ENCODE data around the gene GFER. TPM values are rescaled to one million over a fixed set of nuclear protein-coding genes. Genes with fewer than 3 reads are reported as not detected.

The GFER gene
- total and polyA plus RNA-seq, 4 donors: 7.4 to 28.4 (median 15.1) TPM

- H3K4me3 ChIP-seq (ENCODE audit: low read depth in 1 of 3, low read length in 3 of 3): peak overlapping the region in 1 of 3 donors; percentile 18
- no peak overlapping the region for H3K9ac ChIP-seq (ENCODE audit: low read depth in 1 of 2, low read length in 2 of 2)
- H3K27ac ChIP-seq (ENCODE audit: low read depth in 1 of 2, low read length in 2 of 2): no peak overlapping the region
- no peaks in the 10 kb centered on the region for H3K27me3 ChIP-seq (ENCODE audit: control insufficient read depth in 4 of 4, insufficient read depth in 4 of 4, low read length in 3 of 4)
- H3K9me3 ChIP-seq (ENCODE audit: control insufficient read depth in 4 of 4, low read length in 3 of 4): no peaks in the 10 kb centered on the region
- TF ChIP-seq GABPA (IDR thresholded peaks at IDR 0.05 in 1 of 2, conservative IDR thresholded peaks at IDR 0.05 in 1 of 2) (no peak), REST (IDR thresholded peaks at IDR 0.05) (no peak), SP1 (IDR thresholded peaks at IDR 0.05) (no peak), FOXA1 (IDR thresholded peaks at IDR 0.05) (no peak), RXRA (IDR thresholded peaks at IDR 0.05) (no peak), HNF4A (conservative IDR thresholded peaks at IDR 0.05) (no peak), HNF4G (IDR thresholded peaks at IDR 0.05) (no peak), JUND (IDR thresholded peaks at IDR 0.05) (no peak), YY1 (IDR thresholded peaks at IDR 0.05) (no peak), NR2F2 (IDR thresholded peaks at IDR 0.05) (no peak), RAD21 (IDR thresholded peaks at IDR 0.05) (no peak)
- TF ChIP-seq, protein P1, sequence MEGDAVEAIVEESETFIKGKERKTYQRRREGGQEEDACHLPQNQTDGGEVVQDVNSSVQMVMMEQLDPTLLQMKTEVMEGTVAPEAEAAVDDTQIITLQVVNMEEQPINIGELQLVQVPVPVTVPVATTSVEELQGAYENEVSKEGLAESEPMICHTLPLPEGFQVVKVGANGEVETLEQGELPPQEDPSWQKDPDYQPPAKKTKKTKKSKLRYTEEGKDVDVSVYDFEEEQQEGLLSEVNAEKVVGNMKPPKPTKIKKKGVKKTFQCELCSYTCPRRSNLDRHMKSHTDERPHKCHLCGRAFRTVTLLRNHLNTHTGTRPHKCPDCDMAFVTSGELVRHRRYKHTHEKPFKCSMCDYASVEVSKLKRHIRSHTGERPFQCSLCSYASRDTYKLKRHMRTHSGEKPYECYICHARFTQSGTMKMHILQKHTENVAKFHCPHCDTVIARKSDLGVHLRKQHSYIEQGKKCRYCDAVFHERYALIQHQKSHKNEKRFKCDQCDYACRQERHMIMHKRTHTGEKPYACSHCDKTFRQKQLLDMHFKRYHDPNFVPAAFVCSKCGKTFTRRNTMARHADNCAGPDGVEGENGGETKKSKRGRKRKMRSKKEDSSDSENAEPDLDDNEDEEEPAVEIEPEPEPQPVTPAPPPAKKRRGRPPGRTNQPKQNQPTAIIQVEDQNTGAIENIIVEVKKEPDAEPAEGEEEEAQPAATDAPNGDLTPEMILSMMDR (IDR thresholded peaks at IDR 0.05; ENCODE audit: low read depth, low read length, missing input control): no peak
- TF ChIP-seq, protein P2, sequence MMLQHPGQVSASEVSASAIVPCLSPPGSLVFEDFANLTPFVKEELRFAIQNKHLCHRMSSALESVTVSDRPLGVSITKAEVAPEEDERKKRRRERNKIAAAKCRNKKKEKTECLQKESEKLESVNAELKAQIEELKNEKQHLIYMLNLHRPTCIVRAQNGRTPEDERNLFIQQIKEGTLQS (IDR thresholded peaks at IDR 0.05): no peak
- H3K36me3 ChIP-seq (ENCODE audit: control insufficient read depth in 4 of 4, insufficient read depth in 3 of 4, low read depth in 1 of 4, low read length in 3 of 4): no peaks in the 10 kb centered on the region
- H3K4me1 ChIP-seq (ENCODE audit: control insufficient read depth in 4 of 4, insufficient read depth in 4 of 4, low read length in 3 of 4): peaks cover 24 to 54% (median 35%) of the 10 kb centered on the region in 4 donors
- 6% methylated on average over 14 of the region's 14 CpGs for WGBS
- DNase-seq (ENCODE audit: low spot score): no peak
Measured at GRCh38 chr16:2022723-2023091, 38.7 kb downstream of the GFER start.

- Histone ChIP-seq H3K9ac (ENCODE audit: low read depth in 1 of 2, low read length in 2 of 2) (no peak overlapping the region), H3K4me1 (ENCODE audit: control insufficient read depth in 4 of 4, insufficient read depth in 4 of 4, low read length in 3 of 4) (peaks cover 25 to 60% (median 42%) of the 10 kb centered on the region in 4 donors), H3K27ac (ENCODE audit: low read depth in 1 of 2, low read length in 2 of 2) (peak overlapping the region; percentile 54 to 61), H3K27me3 (ENCODE audit: control insufficient read depth in 4 of 4, insufficient read depth in 4 of 4, low read length in 3 of 4) (no peaks in the 10 kb centered on the region), H3K36me3 (ENCODE audit: control insufficient read depth in 4 of 4, insufficient read depth in 3 of 4, low read depth in 1 of 4, low read length in 3 of 4) (no peaks in the 10 kb centered on the region), H3K9me3 (ENCODE audit: control insufficient read depth in 4 of 4, low read length in 3 of 4) (no peaks in the 10 kb centered on the region), H3K4me3 (ENCODE audit: low read depth in 1 of 3, low read length in 3 of 3) (peak overlapping the region in 1 of 3 donors; percentile 18)
- DNase-seq (ENCODE audit: low spot score): peak; percentile 99
- WGBS: 20% methylated on average over 53 of the region's 53 CpGs
- TF ChIP-seq RXRA (IDR thresholded peaks at IDR 0.05) (no peak), MAX (IDR thresholded peaks at IDR 0.05) (no peak), RAD21 (IDR thresholded peaks at IDR 0.05) (peak; percentile 97), HNF4G (IDR thresholded peaks at IDR 0.05) (no peak), FOXA2 (IDR thresholded peaks at IDR 0.05) (no peak), EGR1 (IDR thresholded peaks at IDR 0.05; ENCODE audit: low read depth in 2 of 2) (no peak), YY1 (IDR thresholded peaks at IDR 0.05) (no peak), SP1 (IDR thresholded peaks at IDR 0.05) (peak; percentile 39), FOXA1 (IDR thresholded peaks at IDR 0.05) (no peak), HNF4A (conservative IDR thresholded peaks at IDR 0.05) (no peak), GABPA (IDR thresholded peaks at IDR 0.05 in 1 of 2, conservative IDR thresholded peaks at IDR 0.05 in 1 of 2) (peak in 1 of 2 donors; percentile 15), NR2F2 (IDR thresholded peaks at IDR 0.05) (no peak)
- TF ChIP-seq, protein P3, sequence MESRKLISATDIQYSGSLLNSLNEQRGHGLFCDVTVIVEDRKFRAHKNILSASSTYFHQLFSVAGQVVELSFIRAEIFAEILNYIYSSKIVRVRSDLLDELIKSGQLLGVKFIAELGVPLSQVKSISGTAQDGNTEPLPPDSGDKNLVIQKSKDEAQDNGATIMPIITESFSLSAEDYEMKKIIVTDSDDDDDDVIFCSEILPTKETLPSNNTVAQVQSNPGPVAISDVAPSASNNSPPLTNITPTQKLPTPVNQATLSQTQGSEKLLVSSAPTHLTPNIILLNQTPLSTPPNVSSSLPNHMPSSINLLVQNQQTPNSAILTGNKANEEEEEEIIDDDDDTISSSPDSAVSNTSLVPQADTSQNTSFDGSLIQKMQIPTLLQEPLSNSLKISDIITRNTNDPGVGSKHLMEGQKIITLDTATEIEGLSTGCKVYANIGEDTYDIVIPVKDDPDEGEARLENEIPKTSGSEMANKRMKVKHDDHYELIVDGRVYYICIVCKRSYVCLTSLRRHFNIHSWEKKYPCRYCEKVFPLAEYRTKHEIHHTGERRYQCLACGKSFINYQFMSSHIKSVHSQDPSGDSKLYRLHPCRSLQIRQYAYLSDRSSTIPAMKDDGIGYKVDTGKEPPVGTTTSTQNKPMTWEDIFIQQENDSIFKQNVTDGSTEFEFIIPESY (IDR thresholded peaks at IDR 0.05): no peak
- TF ChIP-seq, protein P1 (IDR thresholded peaks at IDR 0.05; ENCODE audit: low read depth, low read length, missing input control): peak; percentile 98
- TF ChIP-seq, protein P2 (IDR thresholded peaks at IDR 0.05): no peak
Measured at GRCh38 chr16:2023092-2024031, 39.4 kb downstream of the GFER start.
